Measurements from ENCODE around the gene CCDC120.

The CCDC120 gene

GRCh38 chrX:49077941-49078340, 19.1 kb downstream of the CCDC120 start:
- no peaks in the 10 kb centered on the region for H3K27me3 ChIP-seq (ENCODE audit: control insufficient read depth, insufficient read depth, low read length)
- H3K4me3 ChIP-seq (ENCODE audit: low read length), result no peak overlapping the region
- no peak overlapping the region for H3K9ac ChIP-seq (ENCODE audit: low read length)
- no peaks in the 10 kb centered on the region for H3K4me1 ChIP-seq (ENCODE audit: control insufficient read depth, low read depth, low read length)
- H3K9me3 ChIP-seq (ENCODE audit: control insufficient read depth, low read depth, low read length), result no peaks in the 10 kb centered on the region
- H3K27ac ChIP-seq (ENCODE audit: low read length), result no peak overlapping the region
- no peaks in the 10 kb centered on the region for H3K36me3 ChIP-seq (ENCODE audit: control insufficient read depth, low read depth, low read length)

GRCh38 chrX:49079489-49080428, 21.0 kb downstream of the CCDC120 start, which contains the start of gene WDR45:
TSS of gene WDR45 (minus strand) at chrX:49079887. CDS start at chrX:49078095, 1,792 bp downstream.
- Histone ChIP-seq H3K27me3 (ENCODE audit: control insufficient read depth, insufficient read depth, low read length) (no peaks in the 10 kb centered on the region), H3K9me3 (ENCODE audit: control insufficient read depth, low read depth, low read length) (no peaks in the 10 kb centered on the region), H3K27ac (ENCODE audit: low read length) (no peak within 1 kb of the TSS), H3K36me3 (ENCODE audit: control insufficient read depth, low read depth, low read length) (no peaks in the 10 kb centered on the region), H3K4me3 (ENCODE audit: low read length) (peak within 1 kb of the TSS; percentile 82), H3K4me1 (ENCODE audit: control insufficient read depth, low read depth, low read length) (no peaks in the 10 kb centered on the region), H3K9ac (ENCODE audit: low read length) (peak within 1 kb of the TSS; percentile 69)

GRCh38 chrX:49082271-49082871, 23.6 kb downstream of the CCDC120 start:
- H3K9me3 ChIP-seq (ENCODE audit: control insufficient read depth, low read depth, low read length), result no peaks in the 10 kb centered on the region
- no peaks in the 10 kb centered on the region for H3K36me3 ChIP-seq (ENCODE audit: control insufficient read depth, low read depth, low read length)
- H3K4me1 ChIP-seq (ENCODE audit: control insufficient read depth, low read depth, low read length), result no peaks in the 10 kb centered on the region
- no peaks in the 10 kb centered on the region for H3K27me3 ChIP-seq (ENCODE audit: control insufficient read depth, insufficient read depth, low read length)
- no peak overlapping the region for H3K27ac ChIP-seq (ENCODE audit: low read length)
- H3K4me3 ChIP-seq (ENCODE audit: low read length), result no peak overlapping the region
- H3K9ac ChIP-seq (ENCODE audit: low read length), result no peak overlapping the region

- Histone ChIP-seq H3K9me3 (ENCODE audit: control insufficient read depth, low read depth, low read length) (no peaks in the 10 kb centered on the region), H3K36me3 (ENCODE audit: control insufficient read depth, low read depth, low read length) (no peaks in the 10 kb centered on the region), H3K9ac (ENCODE audit: low read length) (no peak overlapping the region), H3K4me3 (ENCODE audit: low read length) (no peak overlapping the region), H3K27ac (ENCODE audit: low read length) (no peak overlapping the region), H3K4me1 (ENCODE audit: control insufficient read depth, low read depth, low read length) (no peaks in the 10 kb centered on the region), H3K27me3 (ENCODE audit: control insufficient read depth, insufficient read depth, low read length) (no peaks in the 10 kb centered on the region)
Measured at GRCh38 chrX:49089553-49089952, 30.8 kb downstream of the CCDC120 start.

- Histone ChIP-seq H3K27me3 (ENCODE audit: control insufficient read depth, insufficient read depth, low read length) (no peaks in the 10 kb centered on the region), H3K27ac (ENCODE audit: low read length) (no peak overlapping the region), H3K4me3 (ENCODE audit: low read length) (no peak overlapping the region), H3K9me3 (ENCODE audit: control insufficient read depth, low read depth, low read length) (no peaks in the 10 kb centered on the region), H3K36me3 (ENCODE audit: control insufficient read depth, low read depth, low read length) (no peaks in the 10 kb centered on the region), H3K4me1 (ENCODE audit: control insufficient read depth, low read depth, low read length) (no peaks in the 10 kb centered on the region), H3K9ac (ENCODE audit: low read length) (no peak overlapping the region)
Measured at GRCh38 chrX:49096419-49096818, 37.6 kb downstream of the CCDC120 start.

GRCh38 chrX:49100704-49101628, 42.2 kb downstream of the CCDC120 start:
- peak overlapping the region; percentile 59 for H3K9ac ChIP-seq (ENCODE audit: low read length)
- no peaks in the 10 kb centered on the region for H3K27me3 ChIP-seq (ENCODE audit: control insufficient read depth, insufficient read depth, low read length)
- no peaks in the 10 kb centered on the region for H3K36me3 ChIP-seq (ENCODE audit: control insufficient read depth, low read depth, low read length)
- no peak overlapping the region for H3K27ac ChIP-seq (ENCODE audit: low read length)
- H3K4me3 ChIP-seq (ENCODE audit: low read length), result peak overlapping the region; percentile 71
- H3K4me1 ChIP-seq (ENCODE audit: control insufficient read depth, low read depth, low read length), result no peaks in the 10 kb centered on the region
- peaks cover 9% of the 10 kb centered on the region for H3K9me3 ChIP-seq (ENCODE audit: control insufficient read depth, low read depth, low read length)

- Histone ChIP-seq H3K9me3 (ENCODE audit: control insufficient read depth, low read depth, low read length) (peaks cover 9% of the 10 kb centered on the region), H3K4me1 (ENCODE audit: control insufficient read depth, low read depth, low read length) (no peaks in the 10 kb centered on the region), H3K36me3 (ENCODE audit: control insufficient read depth, low read depth, low read length) (no peaks in the 10 kb centered on the region), H3K27me3 (ENCODE audit: control insufficient read depth, insufficient read depth, low read length) (no peaks in the 10 kb centered on the region), H3K27ac (ENCODE audit: low read length) (no peak overlapping the region), H3K9ac (ENCODE audit: low read length) (peak overlapping the region; percentile 59), H3K4me3 (ENCODE audit: low read length) (peak overlapping the region; percentile 71)
Measured at GRCh38 chrX:49101629-49101984, 42.8 kb downstream of the CCDC120 start.

GRCh38 chrX:49102190-49102589, 43.4 kb downstream of the CCDC120 start:
- no peak overlapping the region for H3K4me3 ChIP-seq (ENCODE audit: low read length)
- H3K9ac ChIP-seq (ENCODE audit: low read length), result no peak overlapping the region
- H3K36me3 ChIP-seq (ENCODE audit: control insufficient read depth, low read depth, low read length), result no peaks in the 10 kb centered on the region
- no peak overlapping the region for H3K27ac ChIP-seq (ENCODE audit: low read length)
- peaks cover 11% of the 10 kb centered on the region for H3K9me3 ChIP-seq (ENCODE audit: control insufficient read depth, low read depth, low read length)
- no peaks in the 10 kb centered on the region for H3K4me1 ChIP-seq (ENCODE audit: control insufficient read depth, low read depth, low read length)
- no peaks in the 10 kb centered on the region for H3K27me3 ChIP-seq (ENCODE audit: control insufficient read depth, insufficient read depth, low read length)

GRCh38 chrX:49103637-49104036, 44.8 kb downstream of the CCDC120 start:
- H3K36me3 ChIP-seq (ENCODE audit: control insufficient read depth, low read depth, low read length), result no peaks in the 10 kb centered on the region
- H3K27me3 ChIP-seq (ENCODE audit: control insufficient read depth, insufficient read depth, low read length), result no peaks in the 10 kb centered on the region
- H3K9ac ChIP-seq (ENCODE audit: low read length), result no peak overlapping the region
- H3K27ac ChIP-seq (ENCODE audit: low read length), result no peak overlapping the region
- H3K9me3 ChIP-seq (ENCODE audit: control insufficient read depth, low read depth, low read length), result peaks cover 11% of the 10 kb centered on the region
- H3K4me1 ChIP-seq (ENCODE audit: control insufficient read depth, low read depth, low read length), result no peaks in the 10 kb centered on the region
- no peak overlapping the region for H3K4me3 ChIP-seq (ENCODE audit: low read length)

- Histone ChIP-seq H3K9me3 (ENCODE audit: control insufficient read depth, low read depth, low read length) (peaks cover 14% of the 10 kb centered on the region), H3K9ac (ENCODE audit: low read length) (no peak overlapping the region), H3K36me3 (ENCODE audit: control insufficient read depth, low read depth, low read length) (no peaks in the 10 kb centered on the region), H3K27me3 (ENCODE audit: control insufficient read depth, insufficient read depth, low read length) (no peaks in the 10 kb centered on the region), H3K4me1 (ENCODE audit: control insufficient read depth, low read depth, low read length) (no peaks in the 10 kb centered on the region), H3K4me3 (ENCODE audit: low read length) (no peak overlapping the region), H3K27ac (ENCODE audit: low read length) (no peak overlapping the region)
Measured at GRCh38 chrX:49106296-49106695, 47.5 kb downstream of the CCDC120 start.

- H3K9me3 ChIP-seq (ENCODE audit: control insufficient read depth, low read depth, low read length), result peaks cover 13% of the 10 kb centered on the region
- H3K4me1 ChIP-seq (ENCODE audit: control insufficient read depth, low read depth, low read length), result no peaks in the 10 kb centered on the region
- no peaks in the 10 kb centered on the region for H3K27me3 ChIP-seq (ENCODE audit: control insufficient read depth, insufficient read depth, low read length)
- no peak overlapping the region for H3K27ac ChIP-seq (ENCODE audit: low read length)
- no peak overlapping the region for H3K4me3 ChIP-seq (ENCODE audit: low read length)
- H3K36me3 ChIP-seq (ENCODE audit: control insufficient read depth, low read depth, low read length), result peaks cover 2% of the 10 kb centered on the region
- H3K9ac ChIP-seq (ENCODE audit: low read length), result no peak overlapping the region
Measured at GRCh38 chrX:49106930-49107329, 48.1 kb downstream of the CCDC120 start.

All from iPS-18a (cell line).